ENCODE data around the gene HMGN1.

HMGN1 gene

DNA sequence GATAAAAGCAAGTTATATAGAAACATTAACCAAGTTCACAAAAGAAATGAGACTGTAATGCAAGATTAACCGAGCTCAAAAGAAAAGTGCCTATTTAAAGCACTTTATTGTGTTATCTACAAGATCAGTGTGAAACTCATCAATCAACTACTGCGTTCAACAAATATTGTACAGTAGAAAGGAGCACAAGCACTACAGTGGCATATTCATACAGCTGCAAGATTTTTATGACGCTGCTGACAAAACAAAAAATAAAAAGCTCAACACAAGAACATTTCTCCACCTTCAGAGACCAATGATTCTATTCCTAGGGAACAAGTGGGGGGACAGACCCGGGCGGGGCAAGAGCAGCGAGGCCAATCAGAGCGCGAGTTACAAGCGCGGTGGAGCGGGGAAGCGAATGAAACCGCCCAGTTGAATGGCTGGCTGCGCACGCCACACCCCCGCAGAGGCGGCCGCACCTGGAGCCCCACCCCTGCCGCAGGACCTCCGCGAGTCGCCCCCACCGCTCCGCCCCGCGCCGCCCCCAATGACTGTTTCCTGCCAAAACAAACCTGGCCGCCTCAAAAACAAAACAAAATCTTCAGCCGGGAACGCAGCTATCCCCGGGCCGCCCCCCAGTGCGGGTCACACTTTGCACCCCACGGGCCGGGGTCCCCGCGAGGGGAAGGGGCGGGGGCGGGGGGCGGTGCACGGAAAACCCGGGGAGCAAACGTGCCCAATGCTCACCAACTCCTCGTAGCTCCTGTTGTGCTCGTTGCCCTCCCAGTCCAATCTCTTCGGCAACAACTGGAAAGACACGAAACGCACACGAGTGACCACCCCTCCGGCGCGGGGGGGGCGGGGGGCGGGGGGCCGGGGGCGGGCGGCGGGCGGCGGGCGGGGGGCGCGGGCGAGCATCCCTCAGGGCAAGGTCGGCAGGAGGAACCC is 36.5 kb downstream of the HMGN1 start:
- H3K27me3 Mint-ChIP-seq (ENCODE audit: low read depth, poor library complexity) = peaks cover 6% of the 10 kb centered on the region
- H3K9me3 Mint-ChIP-seq = no peaks in the 10 kb centered on the region
- peaks cover 47% of the 10 kb centered on the region for H3K36me3 Mint-ChIP-seq (ENCODE audit: low read depth)
- no peak for TF ChIP-seq CTCF (IDR thresholded peaks at IDR 0.05)
- peak; percentile 92 for DNase-seq
- peak overlapping the region; percentile 92 for H3K27ac Mint-ChIP-seq
- H3K4me1 Mint-ChIP-seq = peaks cover 25% of the 10 kb centered on the region
- peak overlapping the region; percentile 88 for H3K4me3 Mint-ChIP-seq

GRCh38 chr21:39311164-39311563 is 37.7 kb downstream of the HMGN1 start:
- H3K9me3 Mint-ChIP-seq = no peaks in the 10 kb centered on the region
- DNase-seq = no peak
- H3K4me3 Mint-ChIP-seq = peak overlapping the region; percentile 88
- H3K4me1 Mint-ChIP-seq = peaks cover 25% of the 10 kb centered on the region
- peaks cover 6% of the 10 kb centered on the region for H3K27me3 Mint-ChIP-seq (ENCODE audit: low read depth, poor library complexity)
- no peak for TF ChIP-seq CTCF (IDR thresholded peaks at IDR 0.05)
- peaks cover 56% of the 10 kb centered on the region for H3K36me3 Mint-ChIP-seq (ENCODE audit: low read depth)
- no peak overlapping the region for H3K27ac Mint-ChIP-seq

DNA sequence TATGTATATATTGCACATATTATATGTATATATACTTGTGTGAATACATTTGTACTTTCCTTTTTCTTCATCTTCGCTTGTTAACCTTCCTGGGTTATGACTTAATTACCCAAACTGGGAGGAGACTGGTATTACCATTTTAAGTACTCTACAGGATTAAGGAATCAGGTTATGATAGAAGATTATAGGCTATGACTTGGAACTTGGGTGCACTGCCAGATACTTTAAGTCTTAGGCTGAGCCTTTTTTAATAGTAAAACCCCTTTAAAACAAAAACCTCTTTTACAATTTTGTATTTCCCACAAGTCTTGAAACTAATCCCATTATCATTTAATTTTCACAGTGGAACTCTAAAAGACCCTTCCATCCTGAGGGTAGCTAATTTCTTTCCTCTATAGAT is 41.4 kb downstream of the HMGN1 start:
- peaks cover 17% of the 10 kb centered on the region for H3K4me1 Mint-ChIP-seq

DNA sequence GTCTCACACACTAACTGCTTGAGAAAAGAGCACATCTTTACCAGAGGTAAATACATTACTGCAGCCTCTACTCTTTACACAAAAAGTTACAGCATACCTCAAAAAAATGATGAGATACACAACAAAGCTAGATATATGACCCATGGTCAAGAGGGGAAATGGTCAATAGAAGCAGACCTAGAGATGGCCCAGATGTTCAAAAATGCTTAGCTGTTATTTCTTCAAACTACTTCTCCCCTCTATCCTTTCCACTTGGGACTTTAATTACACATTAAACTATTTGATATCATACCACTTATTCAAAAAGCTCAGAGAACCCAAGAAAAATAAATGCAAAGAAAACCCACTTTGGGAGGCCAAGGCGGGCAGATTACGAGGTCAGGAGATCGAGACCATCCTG is 48.3 kb downstream of the HMGN1 start:
- Mint-ChIP-seq H3K4me3 (no peak overlapping the region), H3K4me1 (no peaks in the 10 kb centered on the region), H3K36me3 (ENCODE audit: low read depth) (peaks cover 95% of the 10 kb centered on the region), H3K9me3 (peaks cover 25% of the 10 kb centered on the region), H3K27me3 (ENCODE audit: low read depth, poor library complexity) (peaks cover 13% of the 10 kb centered on the region), H3K27ac (no peak overlapping the region)
- TF ChIP-seq CTCF (IDR thresholded peaks at IDR 0.05) = no peak
- DNase-seq = no peak

More for the DNA sequence above, 41.4 kb downstream of the HMGN1 start:
- Mint-ChIP-seq H3K9me3 (no peaks in the 10 kb centered on the region), H3K27ac (no peak overlapping the region), H3K36me3 (ENCODE audit: low read depth) (peaks cover 87% of the 10 kb centered on the region), H3K27me3 (ENCODE audit: low read depth, poor library complexity) (peaks cover 2% of the 10 kb centered on the region), H3K4me3 (no peak overlapping the region)
- DNase-seq = no peak
- no peak for TF ChIP-seq CTCF (IDR thresholded peaks at IDR 0.05)

DNA sequence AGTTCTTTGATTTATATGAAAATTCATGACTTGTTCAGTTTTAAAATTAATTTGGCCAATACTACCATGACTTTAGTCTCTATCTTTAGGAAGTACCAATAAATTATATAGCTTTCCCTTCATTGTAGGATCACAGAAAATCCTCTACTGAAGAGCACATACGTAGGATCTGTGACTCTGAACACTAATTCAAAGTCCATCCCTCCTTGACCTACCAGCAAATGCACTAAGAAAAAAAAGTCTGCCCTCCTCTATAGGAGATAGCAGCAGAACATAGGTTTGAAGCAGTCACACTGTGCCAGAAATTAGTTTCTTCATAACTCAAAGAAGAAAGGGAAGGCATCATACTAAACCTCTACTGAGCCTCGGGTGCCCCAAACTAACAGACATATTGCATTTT is 52.0 kb downstream of the HMGN1 start:
- no peak for TF ChIP-seq CTCF (IDR thresholded peaks at IDR 0.05)
- no peaks in the 10 kb centered on the region for H3K4me1 Mint-ChIP-seq
- no peak overlapping the region for H3K4me3 Mint-ChIP-seq
- no peak overlapping the region for H3K27ac Mint-ChIP-seq
- peaks cover 97% of the 10 kb centered on the region for H3K36me3 Mint-ChIP-seq (ENCODE audit: low read depth)
- H3K27me3 Mint-ChIP-seq (ENCODE audit: low read depth, poor library complexity) = peaks cover 10% of the 10 kb centered on the region
- DNase-seq = no peak
- H3K9me3 Mint-ChIP-seq = peaks cover 32% of the 10 kb centered on the region
